ENCODE results near the gene NTN4.
"Not testable (repeated sequence)": the region's sequence is repeated elsewhere in the genome, so short reads cannot be mapped to it uniquely, and the experiment has no call there.

NTN4 gene

DNA sequence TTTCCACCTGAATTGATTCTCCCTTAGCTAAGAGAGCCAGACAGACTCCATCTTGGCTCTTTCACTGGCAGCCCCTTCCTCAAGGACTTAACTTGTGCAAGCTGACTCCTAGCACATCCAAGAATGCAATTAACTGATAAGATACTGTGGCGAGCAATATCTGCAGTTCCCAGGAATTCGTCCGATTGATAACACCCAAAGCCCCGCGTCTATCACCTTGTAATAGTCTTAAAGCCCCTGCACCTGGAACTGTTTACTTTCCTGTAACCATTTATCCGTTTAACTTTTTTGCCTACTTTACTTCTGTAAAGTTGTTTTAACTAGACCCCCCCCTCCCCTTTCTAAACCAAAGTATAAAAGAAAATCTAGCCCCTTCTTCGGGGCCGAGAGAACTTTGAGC is 44.5 kb downstream of the NTN4 start:
- DNase-seq (ENCODE audit: low spot score) = not testable (repeated sequence)

DNA sequence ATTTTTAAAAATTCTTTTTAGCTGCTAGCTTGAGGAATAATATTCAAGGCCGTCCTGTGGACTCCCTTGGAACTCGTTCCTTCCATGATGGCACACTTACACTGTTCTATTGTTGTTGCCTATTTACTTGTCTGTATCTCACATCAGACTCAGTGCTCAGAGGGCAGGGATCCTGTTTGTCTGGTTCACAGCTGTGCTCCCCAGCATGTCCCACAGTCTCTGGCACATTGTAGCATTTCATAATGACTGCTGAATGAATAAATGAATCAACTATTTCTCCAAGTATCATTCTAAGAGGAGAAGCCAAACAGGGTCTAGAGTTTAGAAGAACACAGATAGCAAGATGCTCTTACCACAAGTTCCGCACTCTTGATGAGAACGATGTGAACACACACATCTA is 48.0 kb downstream of the NTN4 start:
- no peak for DNase-seq (ENCODE audit: low spot score)

DNA sequence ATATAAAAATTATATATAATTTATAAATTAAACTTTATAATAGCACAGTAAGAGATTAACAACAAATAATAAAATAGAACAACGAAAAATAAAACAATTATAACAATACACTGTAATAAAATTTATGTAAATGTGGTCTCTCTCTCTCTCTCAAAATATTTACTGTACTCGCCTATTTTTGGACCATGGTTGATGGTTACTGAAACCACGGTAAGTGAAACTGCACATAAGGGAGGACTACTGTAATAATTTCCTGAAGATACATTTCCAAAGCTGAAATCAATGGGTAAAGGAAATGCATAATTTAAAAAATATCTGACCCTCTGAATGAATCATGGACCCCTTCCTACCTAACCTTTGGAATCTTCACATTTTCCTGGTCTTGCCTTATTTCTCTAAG is 48.9 kb downstream of the NTN4 start:
- no peak for DNase-seq (ENCODE audit: low spot score)

DNA sequence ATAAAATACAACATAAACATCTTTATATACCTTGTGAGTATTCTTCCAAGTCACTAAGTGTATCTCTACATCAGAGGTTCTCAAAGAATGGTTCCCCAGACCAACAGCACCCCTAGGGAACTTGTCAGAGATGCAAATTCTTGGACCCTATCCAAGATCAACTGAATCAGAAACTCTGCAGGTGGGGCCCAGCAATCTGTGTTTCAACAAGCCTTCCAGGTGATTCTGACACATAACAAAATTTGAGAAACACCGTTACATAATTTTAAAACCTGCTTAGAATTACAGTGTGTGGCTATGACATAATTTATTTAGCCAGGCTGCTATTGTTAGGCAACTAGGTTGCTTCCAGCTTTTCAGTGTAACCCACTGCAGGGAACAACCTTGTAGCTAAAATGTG is 49.8 kb downstream of the NTN4 start:
- no peak for DNase-seq (ENCODE audit: low spot score)

DNA sequence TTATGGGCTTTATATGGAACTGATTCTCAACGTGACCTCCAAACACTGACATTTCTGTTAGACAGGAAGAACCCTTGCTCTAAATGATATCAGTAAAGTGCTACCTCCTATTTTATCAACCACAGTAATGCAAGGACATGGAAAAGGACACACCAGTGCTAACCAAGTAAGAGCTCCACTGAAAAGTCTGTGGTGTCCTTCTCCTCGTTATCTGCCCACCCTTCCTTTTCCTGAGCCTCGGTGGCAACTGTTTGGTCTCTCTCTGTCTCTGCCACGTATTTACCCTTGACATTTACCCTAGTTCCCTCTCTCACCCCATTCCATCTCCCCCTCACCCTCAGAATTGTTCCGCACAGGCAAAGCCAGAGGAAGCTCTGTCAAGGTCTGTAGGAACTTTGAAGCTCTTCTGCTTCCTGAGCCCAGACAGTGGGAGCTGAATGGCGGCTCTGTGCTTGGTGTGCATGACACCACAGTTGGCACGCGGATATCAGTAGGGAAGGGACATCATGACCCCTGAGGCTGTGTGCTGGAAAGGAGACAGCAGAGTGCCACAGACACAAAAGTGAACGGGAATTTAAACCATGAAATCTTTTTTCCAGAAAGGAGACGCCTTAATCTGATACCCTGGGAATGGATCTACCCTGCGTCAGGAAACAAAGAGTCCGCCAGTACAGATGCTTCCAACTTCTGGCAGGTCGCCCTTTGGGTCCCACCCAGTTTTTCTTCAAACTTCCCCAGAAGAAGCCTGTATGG is 50.8 kb downstream of the NTN4 start:
- no peak for DNase-seq (ENCODE audit: low spot score)

DNA sequence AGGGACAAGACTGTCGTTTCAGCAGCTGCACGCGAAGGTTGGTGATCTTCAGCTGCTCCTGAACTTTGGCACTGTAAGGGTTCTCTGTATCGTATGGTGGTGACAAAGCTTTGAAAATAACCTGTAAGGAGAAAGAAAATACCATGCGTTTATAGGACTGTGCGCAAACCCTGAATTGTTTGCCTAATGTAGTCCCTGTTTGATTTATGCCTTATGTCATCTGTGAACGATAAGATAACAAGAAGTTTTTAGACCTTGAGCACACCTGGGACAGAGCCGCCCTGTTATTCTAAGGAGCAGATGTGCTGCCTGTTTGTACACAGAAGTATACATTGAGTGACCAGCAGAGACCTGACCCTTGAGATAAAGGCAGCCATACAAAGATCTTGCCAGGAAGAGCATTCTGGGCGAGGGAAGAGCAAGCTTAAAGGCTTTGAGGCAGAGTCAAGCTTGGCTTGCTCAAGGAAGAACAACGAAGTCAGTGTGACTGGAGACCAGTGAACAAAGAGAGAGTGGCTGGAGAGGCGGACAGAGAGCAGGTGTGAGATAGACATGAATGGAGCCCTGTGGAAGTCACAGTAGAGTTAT is 52.4 kb downstream of the NTN4 start:
- DNase-seq (ENCODE audit: low spot score) = no peak

DNA sequence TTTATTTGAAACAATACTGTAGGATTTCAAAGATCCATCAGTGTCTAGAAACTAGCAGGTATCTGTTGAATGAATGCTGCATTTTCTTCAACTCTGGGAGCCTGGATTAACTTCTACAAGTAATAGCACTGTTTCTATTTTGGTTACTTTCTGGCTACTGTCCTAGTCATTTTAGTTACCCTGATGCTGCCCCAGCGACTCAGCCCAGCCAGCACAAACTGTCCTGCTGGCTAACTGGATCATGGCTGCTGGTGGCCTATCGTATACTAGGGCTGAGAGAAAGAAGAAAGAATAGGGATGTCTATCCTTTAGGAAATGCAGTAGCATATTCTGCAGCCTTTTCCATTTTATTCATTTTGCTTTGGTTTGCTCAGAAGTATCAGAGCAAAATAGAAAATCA is 53.9 kb downstream of the NTN4 start:
- DNase-seq (ENCODE audit: low spot score) = peak; percentile 43

DNA sequence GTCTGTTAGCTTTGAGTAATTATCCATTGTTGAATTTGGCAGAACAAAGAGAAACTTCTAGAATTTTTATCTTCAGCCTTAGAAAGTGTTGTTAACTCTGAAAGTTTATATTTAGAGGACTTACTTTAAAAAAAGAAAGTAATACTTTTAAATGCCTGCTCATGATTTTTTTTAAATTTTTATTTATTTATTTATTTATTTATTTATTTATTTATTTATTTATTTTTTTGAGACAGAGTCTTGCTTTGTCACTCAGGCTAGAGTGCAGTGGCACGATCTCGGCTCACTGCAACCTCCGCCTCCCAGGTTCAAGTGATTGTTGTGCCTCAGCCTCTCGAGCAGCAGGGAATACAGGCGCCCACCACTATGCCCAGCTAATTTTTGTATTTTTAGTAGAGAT is 54.8 kb downstream of the NTN4 start:
- DNase-seq (ENCODE audit: low spot score) = not testable (repeated sequence)

DNA sequence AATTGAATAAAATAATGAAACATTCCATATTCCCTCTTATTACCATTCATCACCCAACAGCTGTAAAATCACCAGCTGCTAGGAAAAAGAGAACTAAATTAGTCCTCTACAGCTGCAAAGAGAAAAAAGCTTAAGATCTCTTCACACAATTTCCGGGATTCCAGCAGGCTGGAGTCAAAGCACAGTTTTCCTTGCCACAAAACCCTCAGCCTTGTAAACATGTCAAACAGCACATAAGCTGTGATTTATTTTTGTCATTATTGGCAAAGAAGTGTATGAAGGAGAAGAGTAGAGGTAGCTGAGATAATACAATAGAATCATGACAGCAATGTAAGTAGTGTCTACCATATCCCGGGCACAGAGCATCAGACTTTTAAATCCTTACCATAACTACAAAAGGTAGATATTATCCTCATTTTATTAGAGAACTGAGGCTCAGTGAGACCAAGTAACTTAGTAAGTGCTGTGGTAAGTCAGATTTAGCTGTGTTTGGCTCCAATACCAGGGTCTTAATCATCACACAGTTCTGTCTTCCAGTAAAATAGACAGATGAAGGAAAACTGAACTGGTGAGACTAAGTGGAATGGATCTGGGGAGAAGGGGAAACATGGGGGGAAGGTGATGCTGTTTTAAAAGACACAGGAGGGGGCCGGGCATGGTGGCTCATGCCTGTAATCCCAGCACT is 57.3 kb downstream of the NTN4 start:
- peak; percentile 84 for DNase-seq (ENCODE audit: low spot score)

DNA sequence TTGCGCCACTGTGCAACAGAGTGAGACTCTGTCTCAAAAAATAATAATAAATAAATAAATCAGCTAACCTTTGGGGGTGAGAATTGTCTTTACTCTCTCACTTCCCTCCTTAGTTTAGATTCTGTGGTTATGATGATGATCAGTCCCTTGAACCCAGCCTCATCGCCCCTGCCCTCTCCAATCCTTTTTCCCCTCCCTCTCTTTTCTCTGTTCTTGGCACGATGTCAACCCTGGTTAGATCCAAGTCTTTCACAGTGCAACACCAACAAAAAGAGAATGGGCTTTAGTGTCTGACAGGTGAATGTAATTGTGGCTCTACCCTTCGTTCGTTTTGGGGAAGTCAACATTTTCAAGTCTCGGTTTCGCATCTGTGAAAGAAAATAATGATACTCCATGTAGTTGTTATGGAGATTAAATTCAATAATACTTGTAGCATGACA is 59.0 kb downstream of the NTN4 start:
- DNase-seq (ENCODE audit: low spot score) = no peak

DNA sequence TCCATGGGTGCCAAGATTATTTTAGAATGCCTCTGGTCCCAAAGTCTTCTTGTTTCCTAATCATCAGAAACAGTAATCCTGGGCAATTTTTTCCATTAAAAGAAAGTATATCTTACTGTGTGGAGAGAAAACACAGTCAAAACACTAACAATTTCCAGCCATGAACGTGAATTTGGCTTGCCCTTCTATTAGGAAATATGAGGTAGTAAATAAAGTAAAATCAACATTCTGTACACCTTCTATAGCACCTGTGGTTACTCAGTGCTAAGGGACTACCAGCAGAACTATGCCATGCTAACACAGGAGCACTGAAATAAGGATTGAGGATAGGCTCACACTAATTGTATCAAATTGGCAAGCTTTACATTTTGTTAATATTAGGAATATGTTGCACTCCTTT is 60.1 kb downstream of the NTN4 start:
- DNase-seq (ENCODE audit: low spot score) = no peak

DNA sequence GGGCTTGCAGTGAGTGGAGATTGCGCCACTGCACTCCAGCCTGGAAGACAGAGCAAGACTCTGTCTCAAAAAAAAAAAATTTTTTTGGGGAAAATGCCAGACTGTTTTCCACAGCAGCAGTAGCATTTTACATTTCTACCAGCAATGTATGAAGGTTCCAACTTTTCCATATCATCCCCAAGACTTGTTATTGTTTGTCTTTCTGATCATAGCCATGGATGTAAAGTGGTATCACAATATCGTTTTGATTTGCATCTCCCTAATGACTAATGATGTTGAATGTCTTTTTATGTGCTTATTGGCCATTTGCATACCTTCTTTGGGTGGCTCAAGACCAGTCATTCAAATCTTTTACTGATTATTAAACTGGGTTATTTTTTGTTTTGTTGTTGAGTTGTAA is 63.7 kb downstream of the NTN4 start:
- no peak for DNase-seq (ENCODE audit: low spot score)

DNA sequence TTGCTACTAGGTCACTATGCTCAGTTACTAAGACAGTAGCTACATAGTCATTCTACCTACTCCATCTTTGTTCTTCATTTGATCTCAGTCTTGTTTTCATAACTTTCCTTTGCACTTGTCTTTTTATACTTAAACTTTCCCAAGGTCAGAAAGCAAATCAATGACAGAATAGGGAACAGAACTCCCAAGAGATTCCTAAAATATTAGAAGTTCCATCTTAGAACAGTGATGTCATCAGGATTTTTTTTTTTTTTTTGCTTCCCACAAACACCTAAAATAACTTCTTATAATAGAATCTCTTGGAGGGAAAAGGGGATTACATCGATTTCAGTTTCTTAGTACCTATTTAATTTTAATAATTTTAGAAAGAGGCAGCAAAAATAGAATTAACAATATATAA is 65.8 kb downstream of the NTN4 start:
- DNase-seq (ENCODE audit: low spot score) = no peak

DNA sequence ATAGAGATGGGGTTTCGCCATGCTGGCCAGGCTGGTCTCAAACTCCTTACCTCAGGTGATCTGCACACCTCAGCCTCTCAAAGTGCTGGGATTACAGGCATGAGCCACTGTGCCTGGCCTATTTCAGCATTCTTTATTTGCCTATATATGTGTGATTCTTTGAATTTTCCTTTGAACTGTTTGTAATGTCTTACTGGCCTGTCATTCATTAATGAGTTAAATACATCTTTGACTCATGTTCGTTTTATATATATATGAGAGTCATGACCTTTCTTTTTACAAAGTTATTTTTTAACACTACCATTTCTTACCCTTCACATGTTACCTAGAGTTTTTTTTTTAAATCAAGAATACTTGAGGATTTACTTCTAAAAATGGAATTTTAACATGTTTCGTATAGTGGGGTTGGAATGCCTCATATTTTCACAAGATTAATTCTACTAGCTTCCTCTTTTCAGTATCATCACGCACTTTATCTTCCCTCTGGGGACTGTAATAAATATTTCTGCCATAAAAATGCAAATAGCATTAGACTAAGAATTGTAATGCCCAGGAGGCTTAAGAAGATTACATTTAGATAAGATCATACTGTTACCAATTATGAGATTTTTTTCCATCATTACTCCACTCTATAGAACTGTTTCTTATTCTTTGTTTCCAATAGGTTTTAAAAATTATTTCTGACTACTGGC is 66.7 kb downstream of the NTN4 start:
- DNase-seq (ENCODE audit: low spot score) = no peak

DNA sequence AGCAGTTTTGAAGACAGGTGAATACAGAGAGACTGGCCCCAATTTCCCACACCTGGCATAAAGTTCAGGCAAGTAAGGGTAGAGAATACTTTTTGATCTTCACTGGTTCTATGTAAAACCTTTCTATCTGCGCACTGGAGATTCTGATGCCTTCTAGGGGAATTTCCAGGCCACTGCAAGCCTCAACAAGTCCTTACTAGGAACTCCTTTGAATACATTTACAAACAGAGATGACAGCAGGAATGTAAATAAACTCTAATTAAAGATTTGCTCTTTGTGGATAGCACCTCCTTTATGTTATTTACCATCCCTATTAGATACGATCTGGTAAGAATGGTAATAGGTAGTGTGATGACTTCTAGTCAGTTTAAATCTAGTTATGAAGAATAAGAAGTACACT is 69.2 kb downstream of the NTN4 start:
- DNase-seq (ENCODE audit: low spot score) = no peak

DNA sequence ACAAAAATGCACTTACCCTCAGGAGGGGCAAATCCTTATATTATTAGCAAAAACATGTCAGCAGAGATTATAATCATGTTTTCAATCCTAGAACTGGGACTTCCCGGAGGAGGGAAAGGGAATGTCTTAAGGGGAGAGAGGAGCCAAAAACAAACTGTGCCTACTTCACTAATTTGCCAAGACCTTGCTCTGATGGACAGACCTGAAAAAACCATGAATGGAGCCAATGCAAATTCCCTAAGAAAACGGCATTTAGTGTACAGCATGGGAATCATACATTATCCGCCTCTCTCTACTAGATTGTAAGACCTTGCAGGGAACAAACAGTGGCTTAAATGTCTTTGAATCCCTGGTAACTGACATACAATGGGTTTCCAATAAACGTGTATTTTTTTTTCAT is 70.4 kb downstream of the NTN4 start:
- no peak for DNase-seq (ENCODE audit: low spot score)

DNA sequence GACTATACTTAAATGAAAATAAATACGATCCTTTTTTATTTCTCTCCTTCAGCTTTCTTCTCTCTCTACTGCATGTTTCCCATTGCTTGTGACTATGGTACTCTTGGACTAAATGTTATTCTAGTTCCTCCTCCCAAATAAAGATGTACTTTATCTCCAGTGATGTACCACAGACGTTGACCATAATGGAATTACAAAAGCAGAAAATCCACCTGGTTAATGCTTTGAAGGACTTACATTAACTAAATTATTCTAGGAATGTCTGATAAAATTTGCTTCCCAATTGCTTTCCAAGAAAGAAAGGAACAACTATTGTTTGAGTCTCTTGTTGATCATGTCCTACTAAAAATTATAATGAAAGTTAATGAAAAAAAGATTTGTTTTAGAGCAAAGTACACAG is 71.8 kb downstream of the NTN4 start:
- DNase-seq (ENCODE audit: low spot score) = no peak

DNA sequence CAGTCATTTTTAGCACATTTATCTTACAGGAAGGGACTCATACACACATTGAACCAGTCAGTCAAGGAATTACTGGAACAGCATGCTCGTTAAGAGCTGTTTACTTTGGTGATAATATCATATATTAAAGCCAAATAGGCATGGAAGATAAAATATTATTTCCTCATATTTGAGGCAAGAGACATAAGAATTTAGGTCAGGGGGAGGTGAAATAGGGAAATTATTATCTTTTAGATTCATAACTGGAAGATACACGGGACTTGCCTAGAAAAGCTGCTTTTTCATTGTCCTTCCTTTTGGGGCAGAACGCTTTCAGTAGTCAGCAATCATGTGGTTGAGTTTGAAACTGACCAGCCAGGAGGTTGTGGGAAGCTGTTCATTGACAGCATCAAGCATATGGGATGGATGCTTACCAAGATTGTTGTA is 72.5 kb downstream of the NTN4 start:
- no peak for DNase-seq (ENCODE audit: low spot score)

DNA sequence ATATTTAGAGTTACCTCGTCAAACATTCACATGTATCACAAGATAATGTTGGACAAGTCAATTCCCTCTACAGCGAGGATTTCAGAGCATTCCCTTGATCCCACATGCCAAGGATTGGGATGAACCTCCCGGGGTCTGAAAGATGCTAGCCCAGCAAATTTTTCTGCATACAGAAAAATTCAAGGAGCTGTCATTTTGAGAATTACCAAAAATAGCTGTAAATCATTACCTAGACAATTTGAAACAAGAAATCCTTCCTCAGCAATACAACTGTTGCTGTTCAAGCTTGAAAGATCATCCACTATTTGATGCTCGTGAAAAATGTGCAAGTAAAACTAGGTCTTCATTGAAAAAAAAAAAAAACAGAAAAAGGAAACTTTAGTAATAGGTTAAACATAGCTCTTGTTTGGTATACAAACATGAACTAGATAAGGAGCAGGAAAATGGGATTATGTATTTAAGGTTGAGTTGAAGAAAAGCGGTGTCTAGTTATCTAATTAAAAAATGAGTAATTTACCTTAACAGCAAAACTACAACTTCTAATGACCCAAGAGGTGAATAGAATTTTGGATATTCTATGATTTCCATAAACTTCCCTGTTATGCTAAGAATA is 73.1 kb downstream of the NTN4 start:
- no peak for DNase-seq (ENCODE audit: low spot score)

DNA sequence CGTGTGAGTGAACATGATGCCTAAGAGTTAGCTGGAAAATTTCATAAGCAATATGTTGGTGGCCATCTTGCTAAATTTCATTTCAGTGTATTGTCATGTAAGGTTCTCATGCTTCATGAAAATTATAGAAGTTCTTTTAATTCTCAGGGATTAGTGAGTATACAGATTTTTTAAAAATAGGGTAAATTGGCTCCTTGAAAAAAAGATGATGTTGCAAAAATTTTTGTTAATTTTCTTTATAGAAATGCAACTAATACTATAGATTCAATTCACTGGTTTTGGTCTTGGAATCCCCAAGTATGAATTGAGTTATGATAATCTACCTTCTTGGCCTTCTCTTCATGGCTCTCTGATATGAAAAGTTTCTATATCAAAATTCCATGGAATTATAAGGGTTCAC is 75.4 kb downstream of the NTN4 start:
- DNase-seq (ENCODE audit: low spot score) = no peak

DNA sequence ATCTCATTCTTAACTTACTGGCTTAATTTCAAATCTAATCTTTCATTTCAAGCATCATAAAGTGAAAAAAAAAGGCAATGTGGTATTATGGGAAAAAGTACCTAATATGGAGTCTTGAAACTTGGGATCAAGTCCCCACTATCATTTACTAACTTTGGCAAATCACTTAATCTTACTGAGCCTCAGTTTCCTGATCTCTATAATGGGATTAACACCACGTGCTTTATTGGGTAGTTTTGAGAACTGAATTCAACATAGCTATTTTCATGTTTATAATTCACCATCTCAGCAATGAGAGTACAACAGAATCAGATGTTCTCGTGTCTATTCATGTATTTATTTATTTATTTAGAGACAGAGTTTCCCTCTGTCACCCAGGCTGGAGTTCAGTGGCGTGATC is 78.3 kb downstream of the NTN4 start:
- no peak for DNase-seq (ENCODE audit: low spot score)

DNA sequence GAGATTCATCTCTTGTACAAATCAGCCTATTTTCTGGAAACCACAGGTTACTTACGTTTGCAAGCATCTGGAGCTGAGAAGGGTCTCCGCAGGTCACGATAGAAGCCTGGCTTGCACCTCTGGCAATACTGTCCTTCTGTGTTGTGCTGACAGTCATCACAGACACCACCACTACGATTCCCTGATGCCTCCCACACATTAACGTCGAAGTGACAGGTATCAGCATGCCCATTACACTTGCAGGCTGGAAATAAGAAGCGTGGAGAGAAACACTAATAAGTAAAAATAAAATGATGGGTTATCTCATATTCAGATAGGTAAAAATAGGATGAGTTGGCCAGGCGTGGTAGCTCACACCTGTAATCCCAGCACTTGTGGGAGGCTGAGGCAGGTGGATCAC is 80.2 kb downstream of the NTN4 start:
- no peak for DNase-seq (ENCODE audit: low spot score)

Data from AG08395 (cell line).